Measurements from ENCODE around the gene SUSD1.

GRCh38 chr9:112021742-112022141 lies 153.4 kb downstream of the SUSD1 start:
- TF ChIP-seq CTCF (IDR thresholded peaks at IDR 0.05; ENCODE audit: poor library complexity) (no peak), EZH2 (IDR thresholded peaks at IDR 0.05; ENCODE audit: borderline replicate concordance) (no peak)
